Body of pancreas (tissue), 4 donors: ENCODE measurements around the gene MYO5A.
A peak's percentile ranks its signal among the peaks of the same experiment; 100 is the strongest.

Source experiments
- POLR2A ChIP-seq, 3 donors: fragments of 450-650 bp; IDR thresholded peaks; one replicate each; pipeline ENCODE4 v1.6.1; 2016; ENCODE audit warnings: antibody characterized with exemption in 3 of 3, mild to moderate bottlenecking in 2 of 3
- TF ChIP-seq, protein P1 (sequence below), 7 experiments: fragments of 450-650 bp in 4 of 7; fragments of 200-600 bp in 3 of 7; sonication (generic) in 3 of 7; IDR thresholded peaks; one replicate each; pipeline ENCODE4 v1.5.1; 2016 to 2019; ENCODE audit warnings: antibody characterized with exemption in 7 of 7

DNA sequence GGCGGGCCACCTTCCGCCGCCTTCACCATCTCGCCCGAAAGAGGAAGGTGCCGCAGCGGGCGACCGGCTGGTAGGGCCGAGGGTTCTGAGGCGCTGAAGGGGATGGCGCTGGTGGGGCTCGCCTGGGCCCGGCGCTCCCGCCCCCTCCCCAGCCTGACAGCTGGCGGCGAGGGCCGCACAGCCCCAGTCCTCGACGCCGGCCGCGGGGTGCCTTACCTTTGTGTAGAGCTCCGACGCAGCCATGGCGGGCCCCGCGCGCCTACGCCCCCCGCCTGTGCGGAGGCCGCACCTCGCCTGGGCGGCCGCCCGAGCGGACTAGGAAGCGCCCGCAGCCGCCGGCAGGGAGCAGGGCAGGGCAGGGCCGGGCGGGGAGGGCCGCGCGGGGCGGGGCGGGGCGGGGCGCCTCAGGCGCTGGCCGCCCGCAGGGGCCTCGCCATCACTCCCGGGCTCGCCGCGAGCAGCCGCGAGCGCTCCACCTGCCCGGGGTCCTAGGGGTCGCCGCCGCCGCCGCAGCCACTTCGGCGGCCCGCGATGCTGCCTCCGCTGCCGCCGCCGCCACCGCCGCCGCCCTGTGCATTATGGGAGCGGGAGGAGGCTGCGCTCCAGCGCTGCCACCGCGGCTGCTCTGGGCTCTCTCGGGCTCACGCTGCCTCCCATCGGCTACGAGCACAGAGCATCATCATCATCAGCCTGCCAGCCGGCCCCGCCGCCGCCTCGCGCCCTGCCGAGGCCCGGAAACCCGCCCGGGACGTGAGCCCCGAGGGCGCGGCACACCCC lies at the start of gene MYO5A:
- TF ChIP-seq, protein P1, sequence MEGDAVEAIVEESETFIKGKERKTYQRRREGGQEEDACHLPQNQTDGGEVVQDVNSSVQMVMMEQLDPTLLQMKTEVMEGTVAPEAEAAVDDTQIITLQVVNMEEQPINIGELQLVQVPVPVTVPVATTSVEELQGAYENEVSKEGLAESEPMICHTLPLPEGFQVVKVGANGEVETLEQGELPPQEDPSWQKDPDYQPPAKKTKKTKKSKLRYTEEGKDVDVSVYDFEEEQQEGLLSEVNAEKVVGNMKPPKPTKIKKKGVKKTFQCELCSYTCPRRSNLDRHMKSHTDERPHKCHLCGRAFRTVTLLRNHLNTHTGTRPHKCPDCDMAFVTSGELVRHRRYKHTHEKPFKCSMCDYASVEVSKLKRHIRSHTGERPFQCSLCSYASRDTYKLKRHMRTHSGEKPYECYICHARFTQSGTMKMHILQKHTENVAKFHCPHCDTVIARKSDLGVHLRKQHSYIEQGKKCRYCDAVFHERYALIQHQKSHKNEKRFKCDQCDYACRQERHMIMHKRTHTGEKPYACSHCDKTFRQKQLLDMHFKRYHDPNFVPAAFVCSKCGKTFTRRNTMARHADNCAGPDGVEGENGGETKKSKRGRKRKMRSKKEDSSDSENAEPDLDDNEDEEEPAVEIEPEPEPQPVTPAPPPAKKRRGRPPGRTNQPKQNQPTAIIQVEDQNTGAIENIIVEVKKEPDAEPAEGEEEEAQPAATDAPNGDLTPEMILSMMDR (IDR thresholded peaks at IDR 0.05), result peak in 3 of 7 experiments; percentile 31 to 39 (median 36)
- peak; percentile 54 to 62 (median 54) for TF ChIP-seq POLR2A (IDR thresholded peaks at IDR 0.05)
